ENCODE results near the gene NRG2. TPM values are rescaled to one million over a fixed set of nuclear protein-coding genes. Genes with fewer than 3 reads are reported as not detected.

NRG2 gene
- total and polyA plus RNA-seq, 12 donors = 1.8 to 16.7 (median 8.4) TPM

DNA sequence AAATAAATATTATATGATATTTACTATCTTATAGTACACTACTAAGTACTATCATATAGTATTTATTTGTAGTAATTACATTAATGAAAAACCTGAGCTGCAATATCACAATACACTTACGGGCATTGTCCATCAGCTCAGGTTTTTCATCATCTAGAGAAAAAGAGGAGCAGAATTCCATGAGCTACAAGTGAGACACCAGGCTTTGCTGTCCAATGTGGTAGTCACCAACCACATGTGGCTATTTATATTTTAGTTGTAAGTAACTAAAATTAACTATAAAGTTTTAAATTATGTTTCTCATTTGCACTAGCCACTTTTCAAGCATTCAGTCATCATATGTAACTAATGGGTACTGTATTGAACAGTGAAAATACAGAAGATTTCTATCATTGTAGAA lies 13.8 kb upstream of the NRG2 start:
- WGBS, 4 donors = 94 to 96% (median 95%) methylated on average over 1 of the region's 1 CpG
- H3K4me1 ChIP-seq (replicated peaks in 1 of 2) = peaks cover 8% of the 10 kb centered on the region in 2 donors
- no peaks in the 10 kb centered on the region for H3K27me3 ChIP-seq
- no peak overlapping the region for H3K27ac ChIP-seq
- H3K4me3 ChIP-seq = no peak overlapping the region
- intact Hi-C loops (cut with DNase I) = no loop called here
- no peak for TF ChIP-seq POLR2A (IDR thresholded peaks at IDR 0.05)
- TF ChIP-seq CTCF (IDR thresholded peaks at IDR 0.05) = no peak
- DNase-seq = no peak
- no peaks in the 10 kb centered on the region for H3K36me3 ChIP-seq (replicated peaks in 1 of 2)
- no peaks in the 10 kb centered on the region for H3K9me3 ChIP-seq (replicated peaks in 1 of 3)

DNA sequence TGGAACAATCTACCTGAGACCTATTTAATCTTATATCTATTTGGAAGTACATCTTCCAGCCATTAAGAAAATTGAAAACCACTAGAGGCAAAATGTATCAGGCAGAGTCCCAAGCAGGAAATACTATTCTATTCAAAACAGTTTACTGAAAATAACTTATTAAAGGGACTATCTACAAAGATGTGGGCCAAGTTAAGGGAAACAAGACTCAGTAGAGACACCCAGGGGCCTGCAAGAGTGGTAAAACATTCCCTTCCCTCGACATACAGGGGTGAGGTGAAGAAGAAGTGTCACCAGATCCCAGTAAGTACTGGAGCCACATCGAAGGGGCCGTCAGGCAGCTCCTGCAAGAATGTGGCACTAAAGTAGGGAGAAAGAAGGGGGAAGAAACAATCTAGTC lies 12.1 kb upstream of the NRG2 start:
- DNase-seq = no peak
- Histone ChIP-seq H3K4me1 (replicated peaks in 1 of 2) (peaks cover 8% of the 10 kb centered on the region in 2 donors), H3K27ac (no peak overlapping the region), H3K9me3 (replicated peaks in 1 of 3) (no peaks in the 10 kb centered on the region), H3K27me3 (no peaks in the 10 kb centered on the region), H3K36me3 (replicated peaks in 1 of 2) (no peaks in the 10 kb centered on the region), H3K4me3 (no peak overlapping the region)
- WGBS, 4 donors = 48 to 61% (median 52%) methylated on average over 3 of the region's 3 CpGs
- TF ChIP-seq CTCF (IDR thresholded peaks at IDR 0.05) (no peak), POLR2A (IDR thresholded peaks at IDR 0.05) (no peak)
- intact Hi-C loops (cut with DNase I) = no loop called here

- no peak overlapping the region for H3K27ac ChIP-seq
- WGBS, 4 donors = 44 to 67% (median 58%) methylated on average over 1 of the region's 1 CpG
- intact Hi-C loops (cut with DNase I) = no loop called here
- no peaks in the 10 kb centered on the region for H3K27me3 ChIP-seq
- no peak overlapping the region for H3K4me3 ChIP-seq
- H3K36me3 ChIP-seq (replicated peaks in 1 of 2) = no peaks in the 10 kb centered on the region
- TF ChIP-seq CTCF (IDR thresholded peaks at IDR 0.05) = no peak
- TF ChIP-seq POLR2A (IDR thresholded peaks at IDR 0.05) = no peak
- no peaks in the 10 kb centered on the region for H3K9me3 ChIP-seq (replicated peaks in 1 of 3)
- peaks cover 8% of the 10 kb centered on the region in 2 donors for H3K4me1 ChIP-seq (replicated peaks in 1 of 2)
- DNase-seq = peak in 5 of 7 donors; percentile 14 to 63 (median 43)
These were observed 11.1 kb upstream of the NRG2 start for GRCh38 chr5:140054086-140054689.

GRCh38 chr5:140051950-140052349 lies 8.9 kb upstream of the NRG2 start:
- Histone ChIP-seq H3K9me3 (replicated peaks in 1 of 3) (no peaks in the 10 kb centered on the region), H3K4me3 (no peak overlapping the region), H3K27me3 (no peaks in the 10 kb centered on the region), H3K36me3 (replicated peaks in 1 of 2) (no peaks in the 10 kb centered on the region), H3K4me1 (replicated peaks in 1 of 2) (peaks cover 8% of the 10 kb centered on the region in 2 donors), H3K27ac (no peak overlapping the region)
- no peak for TF ChIP-seq CTCF (IDR thresholded peaks at IDR 0.05)
- no peak for TF ChIP-seq POLR2A (IDR thresholded peaks at IDR 0.05)
- intact Hi-C loops (cut with DNase I) = no loop called here
- WGBS, 4 donors = 53 to 83% (median 67%) methylated on average over 1 of the region's 1 CpG
- no peak for DNase-seq

Measured in adrenal gland (tissue), 12 donors.